ENCODE data around the gene MACROD2.

DNA sequence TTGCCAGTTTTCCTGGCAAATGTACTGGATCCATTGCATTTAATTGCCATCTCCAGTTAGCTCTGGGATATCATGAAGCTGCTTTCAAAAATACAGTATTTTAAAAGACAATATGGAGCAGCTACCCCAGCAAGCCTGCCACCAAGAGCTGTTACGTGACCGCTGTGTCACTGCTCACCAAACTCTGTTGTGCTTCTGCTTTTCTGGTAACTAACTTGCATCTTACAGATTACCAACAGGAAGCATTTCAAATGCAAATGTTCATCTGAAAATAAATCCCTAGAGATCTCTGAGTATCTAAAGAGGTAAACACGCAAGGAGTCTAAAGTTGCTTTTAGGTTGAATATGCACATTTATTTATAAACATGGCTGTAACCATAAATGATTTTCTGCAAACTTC lies 1569.7 kb downstream of the MACROD2 start:
- TF ChIP-seq, protein P1, sequence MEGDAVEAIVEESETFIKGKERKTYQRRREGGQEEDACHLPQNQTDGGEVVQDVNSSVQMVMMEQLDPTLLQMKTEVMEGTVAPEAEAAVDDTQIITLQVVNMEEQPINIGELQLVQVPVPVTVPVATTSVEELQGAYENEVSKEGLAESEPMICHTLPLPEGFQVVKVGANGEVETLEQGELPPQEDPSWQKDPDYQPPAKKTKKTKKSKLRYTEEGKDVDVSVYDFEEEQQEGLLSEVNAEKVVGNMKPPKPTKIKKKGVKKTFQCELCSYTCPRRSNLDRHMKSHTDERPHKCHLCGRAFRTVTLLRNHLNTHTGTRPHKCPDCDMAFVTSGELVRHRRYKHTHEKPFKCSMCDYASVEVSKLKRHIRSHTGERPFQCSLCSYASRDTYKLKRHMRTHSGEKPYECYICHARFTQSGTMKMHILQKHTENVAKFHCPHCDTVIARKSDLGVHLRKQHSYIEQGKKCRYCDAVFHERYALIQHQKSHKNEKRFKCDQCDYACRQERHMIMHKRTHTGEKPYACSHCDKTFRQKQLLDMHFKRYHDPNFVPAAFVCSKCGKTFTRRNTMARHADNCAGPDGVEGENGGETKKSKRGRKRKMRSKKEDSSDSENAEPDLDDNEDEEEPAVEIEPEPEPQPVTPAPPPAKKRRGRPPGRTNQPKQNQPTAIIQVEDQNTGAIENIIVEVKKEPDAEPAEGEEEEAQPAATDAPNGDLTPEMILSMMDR (IDR thresholded peaks at IDR 0.05): no peak
- TF ChIP-seq POLR2A (IDR thresholded peaks at IDR 0.05) (no peak), POLR2AphosphoS5 (IDR thresholded peaks at IDR 0.05) (no peak)
